ENCODE data around the gene ADM2. TPM values are rescaled to one million over a fixed set of nuclear protein-coding genes. Genes with fewer than 3 reads are reported as not detected.
"Not testable (repeated sequence)": the region's sequence is repeated elsewhere in the genome, so short reads cannot be mapped to it uniquely, and the experiment has no call there.

Gene ADM2
- 11.3 TPM for polyA plus RNA-seq (2013, experiment 1 of 2)
- 10.9 TPM for polyA plus RNA-seq (2013, experiment 2 of 2)

GRCh38 chr22:50481440-50482106, at the start of gene ADM2:
Gene ADM2, plus strand, starts transcription at chr22:50481543. Its CDS starts 305 bp downstream, at chr22:50481848.
- Histone ChIP-seq H2AK5ac (ENCODE audit: low read length, severe bottlenecking) (no peak within 1 kb of the TSS), H4K8ac (ENCODE audit: low read length) (peak within 1 kb of the TSS; percentile 82), H2BK5ac (ENCODE audit: low read depth, low read length, poor library complexity, severe bottlenecking) (no peak within 1 kb of the TSS), H2BK15ac (ENCODE audit: low read depth, poor library complexity, severe bottlenecking) (peak within 1 kb of the TSS; percentile 98), H4K91ac (ENCODE audit: low read length) (peak within 1 kb of the TSS; percentile 79), H3K4ac (ENCODE audit: low read depth in 1 of 2, low read length in 2 of 2) (peak within 1 kb of the TSS; percentile 62 to 80), H3K18ac (ENCODE audit: low read depth in 1 of 2, low read length in 2 of 2) (peak within 1 kb of the TSS; percentile 67 to 88), H3K9ac (ENCODE audit: low read length) (no peak within 1 kb of the TSS), H3K9me3 (ENCODE audit: control insufficient read depth, low read length) (no peaks in the 10 kb centered on the region), H3K27ac (ENCODE audit: low read length, poor library complexity, severe bottlenecking) (no peak within 1 kb of the TSS), H3K14ac (ENCODE audit: low read length in 2 of 2) (peak within 1 kb of the TSS in 1 of 2 experiments; percentile 80), H3K36me3 (ENCODE audit: control insufficient read depth in 1 of 2, insufficient read depth in 2 of 2, low read depth in 1 of 2, low read length in 2 of 2) (peaks cover 0 to 14% of the 10 kb centered on the region in 2 experiments), H2AFZ (ENCODE audit: low read depth, low read length) (peak within 1 kb of the TSS; percentile 73), H3K4me3 (ENCODE audit: insufficient read depth in 1 of 2, low read depth in 1 of 2, low read length in 2 of 2) (peak within 1 kb of the TSS in 1 of 2 experiments; percentile 52), H3K4me1 (ENCODE audit: control insufficient read depth, insufficient read depth, low read depth, low read length) (peaks cover 34% of the 10 kb centered on the region), H2BK120ac (ENCODE audit: low read depth, low read length) (peak within 1 kb of the TSS; percentile 52), H3K79me1 (replicated peaks; ENCODE audit: low read length, poor library complexity, severe bottlenecking) (no peaks in the 10 kb centered on the region), H3K23ac (ENCODE audit: low read length in 2 of 2) (peak within 1 kb of the TSS in 1 of 2 experiments; percentile 54), H3K4me2 (ENCODE audit: low read length, poor library complexity, severe bottlenecking) (peak within 1 kb of the TSS; percentile 44), H2BK12ac (ENCODE audit: low read length in 2 of 2) (peak within 1 kb of the TSS in 1 of 2 experiments; percentile 67), H3K27me3 (ENCODE audit: control insufficient read depth in 1 of 2, insufficient read depth in 1 of 2, low read length in 2 of 2) (peaks cover 23 to 71% of the 10 kb centered on the region in 2 experiments)
- WGBS, result 3% methylated on average over 30 of the region's 70 CpGs
- peak; percentile 38 for DNase-seq

- WGBS, result 97% methylated on average over 34 of the region's 35 CpGs
- Histone ChIP-seq H3K14ac (ENCODE audit: low read length in 2 of 2) (no peak overlapping the region), H4K8ac (ENCODE audit: low read length) (no peak overlapping the region), H3K4me3 (ENCODE audit: insufficient read depth in 1 of 2, low read depth in 1 of 2, low read length in 2 of 2) (no peak overlapping the region), H3K79me1 (replicated peaks; ENCODE audit: low read length, poor library complexity, severe bottlenecking) (peaks cover 25% of the 10 kb centered on the region), H2BK15ac (ENCODE audit: low read depth, poor library complexity, severe bottlenecking) (no peak overlapping the region), H2AFZ (ENCODE audit: low read depth, low read length) (no peak overlapping the region), H3K4me2 (ENCODE audit: low read length, poor library complexity, severe bottlenecking) (no peak overlapping the region), H3K36me3 (ENCODE audit: control insufficient read depth in 1 of 2, insufficient read depth in 2 of 2, low read depth in 1 of 2, low read length in 2 of 2) (peaks cover 68 to 74% of the 10 kb centered on the region in 2 experiments), H4K91ac (ENCODE audit: low read length) (no peak overlapping the region), H2BK5ac (ENCODE audit: low read depth, low read length, poor library complexity, severe bottlenecking) (no peak overlapping the region), H3K23ac (ENCODE audit: low read length in 2 of 2) (no peak overlapping the region), H2BK120ac (ENCODE audit: low read depth, low read length) (no peak overlapping the region), H3K4ac (ENCODE audit: low read depth in 1 of 2, low read length in 2 of 2) (no peak overlapping the region), H3K9me3 (ENCODE audit: control insufficient read depth, low read length) (no peaks in the 10 kb centered on the region), H3K27ac (ENCODE audit: low read length, poor library complexity, severe bottlenecking) (no peak overlapping the region), H2AK5ac (ENCODE audit: low read length, severe bottlenecking) (no peak overlapping the region), H3K18ac (ENCODE audit: low read depth in 1 of 2, low read length in 2 of 2) (no peak overlapping the region), H3K9ac (ENCODE audit: low read length) (no peak overlapping the region), H2BK12ac (ENCODE audit: low read length in 2 of 2) (no peak overlapping the region), H3K4me1 (ENCODE audit: control insufficient read depth, insufficient read depth, low read depth, low read length) (no peaks in the 10 kb centered on the region), H3K27me3 (ENCODE audit: control insufficient read depth in 1 of 2, insufficient read depth in 1 of 2, low read length in 2 of 2) (no peaks in the 10 kb centered on the region)
- no peak for DNase-seq
Measured at GRCh38 chr22:50432131-50432876, 49.0 kb upstream of the ADM2 start.

GRCh38 chr22:50432877-50433510, 48.3 kb upstream of the ADM2 start:
- 98% methylated on average over 13 of the region's 24 CpGs for WGBS
- not testable (repeated sequence) for DNase-seq; H3K4ac ChIP-seq (ENCODE audit: low read depth in 1 of 2, low read length in 2 of 2); H3K4me1 ChIP-seq (ENCODE audit: control insufficient read depth, insufficient read depth, low read depth, low read length); H3K18ac ChIP-seq (ENCODE audit: low read depth in 1 of 2, low read length in 2 of 2); H3K14ac ChIP-seq (ENCODE audit: low read length in 2 of 2); H3K9me3 ChIP-seq (ENCODE audit: control insufficient read depth, low read length); H2BK5ac ChIP-seq (ENCODE audit: low read depth, low read length, poor library complexity, severe bottlenecking); H3K4me2 ChIP-seq (ENCODE audit: low read length, poor library complexity, severe bottlenecking); H2BK15ac ChIP-seq (ENCODE audit: low read depth, poor library complexity, severe bottlenecking); H3K27me3 ChIP-seq (ENCODE audit: control insufficient read depth in 1 of 2, insufficient read depth in 1 of 2, low read length in 2 of 2); H3K27ac ChIP-seq (ENCODE audit: low read length, poor library complexity, severe bottlenecking); H2AK5ac ChIP-seq (ENCODE audit: low read length, severe bottlenecking); H3K4me3 ChIP-seq (ENCODE audit: insufficient read depth in 1 of 2, low read depth in 1 of 2, low read length in 2 of 2); H2BK12ac ChIP-seq (ENCODE audit: low read length in 2 of 2); H4K8ac ChIP-seq (ENCODE audit: low read length); H2AFZ ChIP-seq (ENCODE audit: low read depth, low read length); H2BK120ac ChIP-seq (ENCODE audit: low read depth, low read length); H3K9ac ChIP-seq (ENCODE audit: low read length); H4K91ac ChIP-seq (ENCODE audit: low read length); H3K23ac ChIP-seq (ENCODE audit: low read length in 2 of 2)
- Histone ChIP-seq H3K36me3 (ENCODE audit: control insufficient read depth in 1 of 2, insufficient read depth in 2 of 2, low read depth in 1 of 2, low read length in 2 of 2) (peaks cover 73 to 74% of the 10 kb centered on the region in 2 experiments), H3K79me1 (replicated peaks; ENCODE audit: low read length, poor library complexity, severe bottlenecking) (peaks cover 25% of the 10 kb centered on the region)

- WGBS, result 92% methylated on average over 24 of the region's 24 CpGs
- no peaks in the 10 kb centered on the region for H3K9me3 ChIP-seq (ENCODE audit: control insufficient read depth, low read length)
- H2AK5ac ChIP-seq (ENCODE audit: low read length, severe bottlenecking), result no peak overlapping the region
- no peak overlapping the region for H3K14ac ChIP-seq (ENCODE audit: low read length in 2 of 2)
- H2BK5ac ChIP-seq (ENCODE audit: low read depth, low read length, poor library complexity, severe bottlenecking), result no peak overlapping the region
- no peak overlapping the region for H4K8ac ChIP-seq (ENCODE audit: low read length)
- no peak overlapping the region for H4K91ac ChIP-seq (ENCODE audit: low read length)
- no peak overlapping the region for H2BK12ac ChIP-seq (ENCODE audit: low read length in 2 of 2)
- no peaks in the 10 kb centered on the region for H3K27me3 ChIP-seq (ENCODE audit: control insufficient read depth in 1 of 2, insufficient read depth in 1 of 2, low read length in 2 of 2)
- H2BK120ac ChIP-seq (ENCODE audit: low read depth, low read length), result no peak overlapping the region
- no peak overlapping the region for H2BK15ac ChIP-seq (ENCODE audit: low read depth, poor library complexity, severe bottlenecking)
- H3K36me3 ChIP-seq (ENCODE audit: control insufficient read depth in 1 of 2, insufficient read depth in 2 of 2, low read depth in 1 of 2, low read length in 2 of 2), result peaks cover 78 to 84% of the 10 kb centered on the region in 2 experiments
- no peak overlapping the region for H3K18ac ChIP-seq (ENCODE audit: low read depth in 1 of 2, low read length in 2 of 2)
- H3K4me3 ChIP-seq (ENCODE audit: insufficient read depth in 1 of 2, low read depth in 1 of 2, low read length in 2 of 2), result no peak overlapping the region
- H3K23ac ChIP-seq (ENCODE audit: low read length in 2 of 2), result no peak overlapping the region
- H3K9ac ChIP-seq (ENCODE audit: low read length), result no peak overlapping the region
- no peak overlapping the region for H3K4me2 ChIP-seq (ENCODE audit: low read length, poor library complexity, severe bottlenecking)
- no peak overlapping the region for H3K27ac ChIP-seq (ENCODE audit: low read length, poor library complexity, severe bottlenecking)
- no peak overlapping the region for H2AFZ ChIP-seq (ENCODE audit: low read depth, low read length)
- H3K4me1 ChIP-seq (ENCODE audit: control insufficient read depth, insufficient read depth, low read depth, low read length), result no peaks in the 10 kb centered on the region
- no peak for DNase-seq
- no peak overlapping the region for H3K4ac ChIP-seq (ENCODE audit: low read depth in 1 of 2, low read length in 2 of 2)
- peaks cover 21% of the 10 kb centered on the region for H3K79me1 ChIP-seq (replicated peaks; ENCODE audit: low read length, poor library complexity, severe bottlenecking)
Measured at GRCh38 chr22:50434849-50435248, 46.5 kb upstream of the ADM2 start.

Data from mesenchymal stem cell (in vitro differentiated cells and primary cell).